Activated CD4-positive, CD25-positive, alpha-beta regulatory T cell treated with anti-CD3 and anti-CD28 coated beads, Interleukin-2, amount 50 U/mL, for 72 hours (primary cell): ENCODE results near the gene BCL11B.

Experiments
- DNase-seq: peaks from one replicate; pipeline ENCODE4 v3.0.0; 2021

The BCL11B gene

DNA sequence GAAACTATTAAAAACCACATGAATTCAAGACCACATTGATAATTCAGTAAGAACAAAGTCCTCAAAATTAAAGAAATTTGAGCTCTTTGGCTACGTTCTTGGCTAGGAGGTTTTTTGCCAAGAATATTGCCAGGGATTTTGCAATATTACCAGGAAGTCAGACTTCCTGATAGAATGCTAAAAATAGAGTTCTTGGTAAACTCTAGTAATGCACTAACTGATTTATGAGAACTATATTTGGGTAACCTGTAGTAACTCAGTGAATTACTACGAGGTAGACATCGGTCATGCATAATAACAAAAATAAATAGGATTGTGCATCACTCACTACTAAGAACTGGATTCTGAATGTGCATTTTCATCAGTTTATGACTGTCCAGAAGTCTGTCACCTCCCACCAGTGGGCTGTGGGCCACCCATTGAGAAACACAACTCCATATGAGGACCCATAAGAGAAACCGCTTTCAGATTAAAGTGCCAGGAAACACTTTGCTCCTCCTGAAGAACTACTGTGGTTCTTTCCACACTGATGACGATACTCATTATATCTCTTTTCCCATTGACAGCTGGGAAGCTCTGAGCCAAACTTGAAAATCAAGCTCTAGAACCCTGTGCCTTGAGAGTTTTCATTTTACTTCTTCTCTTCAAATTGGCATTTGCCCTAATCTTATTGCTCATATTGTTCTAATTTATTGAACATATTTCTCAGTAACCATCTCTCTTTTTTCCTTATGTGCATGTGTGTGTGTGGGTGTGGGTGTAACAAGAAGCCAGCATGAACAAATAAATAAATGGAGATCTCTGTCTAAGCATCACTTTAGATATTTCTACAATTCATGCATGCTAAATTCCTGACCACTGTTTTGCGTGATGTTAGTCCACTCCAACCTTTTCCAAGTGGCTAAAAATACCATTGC lies 116.6 kb downstream of the BCL11B start:
- no peak for DNase-seq

DNA sequence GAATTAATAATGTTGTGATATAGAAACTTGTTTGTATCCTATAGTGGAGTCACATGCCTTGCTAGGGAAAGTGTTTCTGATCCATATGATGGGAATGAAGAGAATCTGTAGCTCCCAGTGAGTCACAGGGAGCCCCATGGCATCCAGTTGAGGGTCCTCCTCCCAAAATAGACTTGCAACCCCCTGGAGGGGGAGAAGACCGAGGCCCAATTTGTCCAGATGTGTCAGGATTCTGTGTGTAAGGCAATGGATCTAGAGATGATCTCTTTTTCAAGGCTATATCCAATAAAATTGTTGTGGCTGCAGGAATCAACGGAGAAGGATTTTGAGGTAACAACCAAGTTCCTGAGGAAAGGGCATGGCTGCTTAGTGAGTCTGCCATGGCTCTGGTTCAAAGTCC lies 121.8 kb downstream of the BCL11B start:
- no peak for DNase-seq

DNA sequence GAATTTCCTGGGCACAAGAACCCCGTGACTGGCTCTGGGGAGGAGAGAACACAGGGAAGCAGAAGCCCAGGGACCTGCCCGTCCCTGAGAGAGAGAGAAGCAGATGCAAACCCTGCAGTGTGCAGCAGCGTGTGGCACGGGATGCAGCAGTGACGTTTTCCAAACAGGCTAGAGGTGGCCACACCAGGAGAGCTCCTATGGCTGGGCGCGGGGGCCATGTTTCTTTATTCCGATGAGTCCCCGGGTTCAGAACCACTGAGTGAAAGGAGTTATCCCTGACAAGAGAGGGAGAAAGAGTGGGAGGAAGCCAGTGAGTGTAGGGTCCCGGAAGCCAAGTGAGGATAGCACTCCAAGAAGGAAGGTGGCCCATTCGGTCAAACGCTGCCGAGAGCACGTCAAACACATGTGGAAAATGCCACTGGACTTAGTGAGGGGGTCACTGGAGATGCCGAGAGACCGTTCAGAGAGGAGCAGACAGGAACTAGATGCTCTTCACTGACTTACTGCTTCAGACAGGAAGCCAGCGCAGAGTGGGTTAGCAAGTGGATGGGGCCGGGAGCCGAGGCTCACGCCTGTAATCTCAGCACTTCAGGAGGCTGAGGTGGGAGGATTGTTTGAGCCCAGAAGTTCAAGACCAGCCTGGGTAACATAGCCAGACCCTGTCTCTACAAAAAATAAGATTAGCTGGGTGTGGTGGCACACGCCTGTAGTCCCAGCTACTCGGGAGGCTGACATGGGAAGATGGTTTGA lies 123.0 kb downstream of the BCL11B start:
- DNase-seq, result no peak

DNA sequence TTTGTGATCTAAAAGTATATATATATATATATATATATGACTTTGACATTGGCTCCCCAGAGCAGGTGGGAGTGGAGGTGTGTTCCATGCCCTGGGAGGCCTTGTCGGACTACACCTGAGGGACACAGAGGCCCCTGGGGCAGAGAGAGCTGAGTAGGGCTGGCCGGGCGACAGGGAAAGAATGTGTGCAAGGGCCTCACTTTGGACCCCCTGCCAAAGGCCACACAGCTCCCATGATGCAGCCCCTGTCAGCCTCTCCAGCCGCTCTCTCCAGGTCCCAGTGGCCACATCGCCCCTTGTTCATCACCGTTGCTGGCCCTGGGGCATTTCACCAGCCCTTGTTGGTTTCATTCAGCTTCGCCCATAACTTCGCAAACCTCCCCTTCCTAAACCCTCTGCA lies 123.9 kb downstream of the BCL11B start:
- DNase-seq, result no peak

DNA sequence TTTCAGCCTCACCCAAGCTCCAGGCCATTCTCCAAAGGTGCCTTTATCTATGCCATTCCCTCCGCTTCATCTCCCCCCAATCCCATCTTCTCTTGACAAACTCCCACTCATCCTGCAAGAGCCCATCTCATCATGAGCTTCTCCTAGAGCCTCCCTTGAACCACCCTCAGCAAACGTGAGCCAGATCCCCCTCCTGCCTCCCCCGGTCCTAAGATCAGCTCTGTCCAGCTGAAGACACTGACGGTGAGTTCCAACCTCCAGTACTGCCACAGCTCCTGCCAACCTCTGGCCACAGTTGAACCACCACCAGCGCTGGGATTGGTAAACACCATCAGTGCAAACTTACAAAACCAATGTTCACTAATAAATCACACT lies 124.6 kb downstream of the BCL11B start:
- no peak for DNase-seq

DNA sequence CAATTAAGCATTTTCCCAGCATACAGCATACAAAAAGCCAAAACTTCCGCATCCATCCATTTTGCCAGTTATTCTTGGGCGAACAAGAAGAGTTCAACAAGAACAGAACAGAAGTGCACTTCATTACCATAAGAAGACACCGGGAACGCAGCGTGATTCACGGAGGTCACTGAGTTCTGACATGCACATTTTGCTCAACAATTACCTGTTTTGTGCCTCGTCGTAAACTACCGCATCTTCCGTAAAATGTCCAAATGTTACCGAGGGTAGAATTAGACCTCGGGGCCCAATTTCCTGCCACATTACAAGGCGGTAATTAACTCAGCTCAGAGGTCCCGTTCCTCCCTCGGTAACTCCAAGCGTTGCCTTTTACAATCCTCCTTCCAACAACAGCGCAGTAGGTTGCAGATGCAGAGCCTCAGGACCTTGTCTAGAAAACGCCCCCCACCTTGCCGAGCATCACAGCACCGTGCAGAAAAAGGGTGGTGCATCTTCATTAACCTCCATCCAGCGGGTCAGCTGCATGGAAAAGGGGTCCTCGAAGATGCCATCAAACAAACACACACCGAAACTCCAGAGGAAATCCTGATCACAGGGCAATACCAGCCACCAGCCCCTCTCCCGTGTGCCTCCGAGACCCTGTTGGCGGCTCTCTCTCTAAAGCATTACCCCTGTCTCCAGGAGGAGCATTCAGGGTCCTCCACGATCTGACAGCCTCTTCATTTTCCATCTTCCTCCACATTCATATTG lies 125.2 kb downstream of the BCL11B start:
- no peak for DNase-seq

DNA sequence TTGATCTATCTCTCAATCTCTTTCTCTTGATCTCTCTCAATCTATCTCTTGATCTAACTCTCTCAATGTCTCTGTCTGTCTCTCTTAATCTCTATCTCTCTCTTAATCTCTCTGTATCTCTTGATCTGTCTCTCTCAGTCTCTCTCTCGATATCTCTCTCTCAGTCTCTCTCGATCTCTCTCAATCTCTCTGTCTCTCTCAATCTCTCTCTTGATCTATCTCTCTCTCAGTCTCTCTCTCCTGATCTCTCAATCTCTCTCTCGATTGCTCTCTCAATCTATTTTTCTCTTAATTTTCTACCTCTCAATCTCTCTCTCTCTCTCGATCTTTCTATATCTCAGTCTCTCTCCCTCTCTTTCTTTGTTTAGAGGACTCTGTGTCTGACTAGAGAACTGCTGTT lies 126.7 kb downstream of the BCL11B start:
- DNase-seq, result no peak

DNA sequence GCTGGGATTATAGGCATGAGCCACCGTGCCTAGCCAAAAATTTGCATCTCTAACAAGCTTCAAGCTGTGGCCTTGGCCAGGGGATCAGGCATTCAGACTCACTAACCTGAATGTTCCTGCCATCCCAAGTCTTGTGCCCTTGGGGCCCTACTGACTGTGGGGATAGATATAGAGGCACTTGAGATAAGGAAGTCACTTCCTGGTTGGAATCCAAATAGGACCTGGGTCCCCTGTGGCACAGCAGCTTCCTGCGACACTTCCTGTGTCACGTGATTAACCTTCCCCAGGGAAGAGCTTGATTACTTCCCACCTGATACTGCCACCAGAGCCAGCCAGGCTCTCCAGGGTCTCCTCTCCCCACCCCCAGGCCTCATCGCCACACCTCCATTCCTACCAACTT lies 128.2 kb downstream of the BCL11B start:
- no peak for DNase-seq

DNA sequence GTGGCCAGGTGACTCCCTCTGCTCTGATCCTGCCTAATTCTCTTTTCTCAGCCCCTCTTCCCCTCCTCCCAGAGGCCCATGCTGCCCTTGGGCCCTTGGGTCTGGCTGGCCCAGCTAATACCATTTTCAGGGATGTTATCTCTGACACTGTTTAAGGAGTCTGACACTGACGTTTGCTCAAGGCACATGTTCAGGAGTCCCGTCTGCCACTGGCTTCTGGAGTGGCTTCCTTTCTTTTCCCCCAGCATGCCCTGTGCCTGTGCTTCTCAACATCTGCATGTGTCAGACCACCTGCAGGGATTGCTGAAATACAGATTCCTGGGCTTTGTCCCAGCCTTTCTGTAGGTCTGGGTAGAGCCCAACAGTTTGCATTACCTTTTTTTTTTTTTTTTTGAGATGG lies 128.9 kb downstream of the BCL11B start:
- no peak for DNase-seq

DNA sequence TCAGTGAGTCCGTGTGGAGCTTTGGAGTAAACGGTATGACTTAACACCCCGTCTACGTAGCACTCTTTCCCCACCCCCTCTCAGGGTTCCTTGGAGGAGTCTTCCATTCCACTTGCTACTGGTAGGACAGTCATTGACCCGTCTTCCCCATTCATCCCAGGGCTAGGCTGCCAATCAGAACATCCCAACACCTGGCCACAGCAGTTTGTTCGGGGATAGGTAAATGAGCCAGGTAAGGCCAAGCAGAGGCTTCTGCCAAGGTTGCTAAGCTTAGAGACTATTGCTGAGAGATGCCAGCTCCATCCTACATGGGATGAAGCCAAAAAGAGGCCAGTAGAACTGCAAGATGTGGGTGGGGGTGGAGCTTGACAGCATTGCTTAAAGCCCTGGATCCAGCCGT lies 130.8 kb downstream of the BCL11B start:
- no peak for DNase-seq

DNA sequence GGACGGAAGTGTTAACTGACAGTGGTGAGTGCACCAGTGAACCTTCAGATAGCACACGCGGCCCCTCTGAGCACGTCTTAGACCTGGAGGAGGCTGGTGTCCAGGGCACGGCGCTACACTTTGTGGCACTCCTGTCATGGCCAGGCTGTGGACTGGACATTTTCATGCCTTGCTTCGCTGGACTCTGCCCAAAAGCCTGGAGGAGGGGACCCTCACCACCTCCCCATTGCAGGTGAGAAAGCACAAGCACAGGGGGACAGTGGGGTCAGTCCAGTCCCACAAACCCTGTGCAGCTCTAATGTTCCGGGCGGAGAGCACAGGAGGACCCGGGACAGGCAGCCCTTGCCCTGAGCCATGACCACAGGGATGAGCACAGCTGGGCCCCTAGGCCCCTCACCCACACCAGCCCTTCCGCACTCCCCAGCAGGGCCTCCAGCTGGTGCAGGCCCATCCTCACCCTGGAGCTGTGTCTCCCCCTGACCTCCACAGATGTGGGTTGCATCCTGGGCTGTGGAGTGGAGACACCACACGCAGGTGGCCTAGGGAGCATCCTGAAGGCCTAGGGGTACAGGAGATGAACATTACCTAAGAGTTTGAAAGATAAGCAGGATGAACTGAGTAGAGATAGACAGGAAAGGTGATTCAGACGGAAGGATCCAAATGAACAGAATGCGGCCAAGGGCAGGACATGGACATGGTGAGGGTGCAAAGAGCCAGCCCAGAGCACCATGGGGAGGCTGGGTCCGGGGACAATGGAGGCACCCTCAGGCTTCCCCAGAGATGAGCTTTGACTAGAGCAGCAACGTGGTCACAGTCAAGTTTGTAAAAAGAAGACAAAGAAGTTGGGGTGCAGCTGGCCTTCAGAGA lies 132.8 kb downstream of the BCL11B start:
- no peak for DNase-seq

DNA sequence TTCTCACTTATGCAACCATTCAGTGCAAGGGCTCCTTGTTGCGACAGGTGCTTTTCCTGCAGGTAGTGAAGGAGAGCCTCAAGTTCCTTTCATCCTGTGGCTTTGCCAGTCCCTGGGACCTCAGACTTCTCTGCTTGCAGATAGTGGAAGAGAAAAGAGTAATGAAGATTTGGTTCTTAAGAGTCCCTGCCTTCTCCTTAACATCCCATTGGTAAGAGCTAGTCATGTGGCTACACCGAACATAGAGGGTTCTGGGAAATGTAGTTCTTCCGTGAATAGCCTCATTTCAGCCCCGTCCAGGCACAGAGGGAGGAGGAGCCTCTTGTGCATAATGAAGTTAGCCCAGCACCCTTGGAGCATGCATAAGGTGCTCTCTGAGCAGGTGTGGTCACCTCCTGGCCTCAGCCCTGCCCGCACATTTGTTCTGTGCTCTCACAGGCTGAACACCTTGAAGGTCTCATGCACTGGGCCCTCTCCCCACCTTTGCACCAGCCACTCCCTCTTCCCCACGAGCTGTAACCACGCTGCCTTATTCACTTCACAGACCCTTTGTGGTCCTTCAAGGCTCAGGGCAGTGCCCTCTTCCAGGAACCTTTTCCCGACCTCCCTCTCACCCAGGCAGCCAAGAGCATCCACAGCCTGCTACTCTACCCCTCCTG lies 134.0 kb downstream of the BCL11B start:
- DNase-seq, result no peak

DNA sequence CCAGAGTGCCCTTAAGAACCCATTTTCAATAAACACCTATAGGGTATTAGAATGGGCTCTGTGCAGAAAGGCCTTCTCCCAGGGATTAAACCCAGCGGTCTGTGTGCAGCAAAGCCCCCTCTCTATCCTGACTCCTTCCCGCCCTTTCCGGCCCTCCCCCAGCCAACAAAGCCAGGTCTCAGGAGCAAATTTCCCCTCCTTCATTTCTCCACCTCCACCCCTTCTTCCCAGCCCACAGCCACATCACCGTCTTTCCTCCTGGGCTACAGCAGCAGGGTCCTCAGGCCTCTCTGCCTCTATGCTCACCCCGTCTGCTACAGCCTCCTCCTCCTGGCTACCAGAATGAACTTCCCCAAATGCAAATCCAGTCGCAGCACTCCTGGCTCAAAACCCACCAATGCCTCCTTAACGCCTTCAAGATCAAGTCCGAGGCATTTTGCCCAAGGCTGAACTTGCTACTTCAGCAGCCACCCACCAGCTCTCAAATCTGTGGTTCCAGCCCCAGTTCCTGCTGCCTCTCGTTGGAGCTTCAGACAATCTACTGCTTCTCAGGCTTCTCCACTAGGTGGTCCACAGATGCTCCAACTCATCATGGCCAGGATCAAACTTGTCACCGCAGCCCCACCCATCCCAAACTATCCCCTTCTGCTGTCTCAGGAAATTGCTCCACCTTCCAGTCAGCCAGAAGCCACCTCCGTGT lies 134.8 kb downstream of the BCL11B start:
- no peak for DNase-seq

DNA sequence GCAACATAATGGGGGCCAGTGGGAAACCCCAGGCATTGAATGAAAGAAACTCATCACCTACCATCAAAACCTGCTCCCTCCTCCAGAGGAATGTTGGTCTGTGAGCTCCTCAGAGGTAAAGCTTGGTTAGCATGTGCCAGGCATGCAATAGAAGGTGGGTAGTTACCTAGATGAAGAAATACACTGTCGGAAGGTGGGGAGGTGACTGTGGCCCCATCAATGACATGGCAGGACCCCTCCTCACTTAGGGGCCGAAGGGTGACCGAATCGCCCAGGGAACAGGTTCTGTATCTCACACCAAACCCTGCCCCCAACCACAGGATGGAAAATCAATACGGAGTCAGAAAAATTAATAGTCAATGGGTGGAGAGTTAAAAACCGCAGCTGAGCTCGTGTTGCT lies 135.6 kb downstream of the BCL11B start:
- DNase-seq, result no peak

DNA sequence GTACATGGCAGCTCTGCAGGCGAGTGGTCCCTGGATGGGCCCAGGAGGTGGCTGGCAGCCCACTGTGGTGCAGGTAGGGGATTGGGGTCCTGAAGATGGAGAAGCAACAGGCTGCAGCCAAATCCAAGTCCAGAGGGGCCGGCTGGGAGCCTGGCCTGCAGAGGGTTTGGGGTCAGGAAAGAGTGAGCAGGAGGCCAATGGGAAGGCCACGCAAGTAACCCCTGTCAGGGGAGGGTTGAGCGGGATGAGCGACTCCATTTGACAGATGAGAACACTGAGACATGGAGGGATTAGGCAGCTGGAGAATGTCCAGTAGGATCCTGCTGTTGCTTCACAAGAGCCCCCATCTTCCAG lies 136.0 kb downstream of the BCL11B start:
- DNase-seq, result no peak

DNA sequence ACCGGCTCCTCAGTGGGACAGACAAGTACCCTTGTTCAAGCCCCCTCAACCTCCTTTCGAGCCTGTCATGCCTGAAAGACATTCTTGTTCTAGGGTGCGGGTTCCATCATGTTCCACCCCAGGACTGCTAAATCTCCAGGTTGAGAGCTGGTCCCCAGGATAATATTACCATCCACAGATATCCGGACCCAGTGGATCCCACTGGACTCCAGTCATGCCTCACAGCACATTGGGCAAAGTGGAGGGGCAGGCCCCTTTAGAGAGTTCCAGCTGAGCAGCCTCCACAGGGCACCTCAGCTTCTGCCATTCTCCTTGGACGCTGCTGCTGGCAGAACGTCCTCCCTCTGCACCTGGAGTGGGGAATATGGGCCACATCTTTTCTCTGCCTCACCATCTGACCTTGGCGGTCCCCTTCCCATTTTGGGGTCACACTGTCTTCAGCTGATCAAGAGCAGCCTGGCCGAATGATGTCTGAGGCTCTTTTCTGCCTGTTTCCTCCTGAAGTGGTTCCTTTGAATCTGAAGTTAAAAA lies 137.4 kb downstream of the BCL11B start:
- no peak for DNase-seq

DNA sequence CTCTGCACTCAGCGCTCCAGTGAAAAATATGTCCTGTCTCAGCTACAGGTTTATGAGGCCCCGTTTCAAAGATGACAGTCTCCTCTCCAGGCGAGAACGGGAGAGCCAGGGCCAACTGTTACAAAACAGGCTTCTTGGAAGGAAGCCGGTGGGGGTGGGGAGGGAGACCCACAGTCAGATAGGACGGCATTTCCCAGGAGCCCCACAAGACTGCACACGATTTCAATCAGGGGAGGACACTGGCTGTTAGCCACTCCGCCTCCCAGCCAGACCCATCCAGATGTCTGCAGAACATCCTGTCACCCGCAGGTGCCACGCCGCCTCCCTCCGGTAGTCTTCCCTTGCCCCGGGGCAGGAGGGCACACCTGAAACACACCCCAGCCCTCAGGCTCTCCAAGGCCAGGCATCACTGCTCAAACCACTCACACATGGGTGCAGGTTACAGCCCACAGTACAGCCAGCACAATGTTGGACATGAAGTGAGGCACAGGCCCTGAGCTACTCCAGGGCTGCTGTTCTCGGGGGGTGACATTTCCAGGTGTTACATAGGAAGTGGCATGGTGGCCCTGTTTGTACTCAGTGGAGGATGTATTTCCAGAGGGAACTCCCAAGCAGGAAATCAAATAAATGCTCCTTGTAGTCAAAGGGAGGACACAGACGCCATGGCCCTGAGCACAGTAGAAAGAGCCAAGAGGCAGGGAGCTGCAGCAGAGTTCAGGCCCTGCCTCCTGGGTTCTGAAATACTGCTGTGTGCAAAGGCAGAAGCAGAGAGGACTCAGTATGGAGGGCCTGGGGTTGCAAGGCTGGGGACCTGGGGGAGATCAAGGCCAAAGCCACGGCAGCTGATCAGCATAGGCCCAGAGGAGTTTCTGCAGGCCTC lies 138.1 kb downstream of the BCL11B start:
- no peak for DNase-seq

DNA sequence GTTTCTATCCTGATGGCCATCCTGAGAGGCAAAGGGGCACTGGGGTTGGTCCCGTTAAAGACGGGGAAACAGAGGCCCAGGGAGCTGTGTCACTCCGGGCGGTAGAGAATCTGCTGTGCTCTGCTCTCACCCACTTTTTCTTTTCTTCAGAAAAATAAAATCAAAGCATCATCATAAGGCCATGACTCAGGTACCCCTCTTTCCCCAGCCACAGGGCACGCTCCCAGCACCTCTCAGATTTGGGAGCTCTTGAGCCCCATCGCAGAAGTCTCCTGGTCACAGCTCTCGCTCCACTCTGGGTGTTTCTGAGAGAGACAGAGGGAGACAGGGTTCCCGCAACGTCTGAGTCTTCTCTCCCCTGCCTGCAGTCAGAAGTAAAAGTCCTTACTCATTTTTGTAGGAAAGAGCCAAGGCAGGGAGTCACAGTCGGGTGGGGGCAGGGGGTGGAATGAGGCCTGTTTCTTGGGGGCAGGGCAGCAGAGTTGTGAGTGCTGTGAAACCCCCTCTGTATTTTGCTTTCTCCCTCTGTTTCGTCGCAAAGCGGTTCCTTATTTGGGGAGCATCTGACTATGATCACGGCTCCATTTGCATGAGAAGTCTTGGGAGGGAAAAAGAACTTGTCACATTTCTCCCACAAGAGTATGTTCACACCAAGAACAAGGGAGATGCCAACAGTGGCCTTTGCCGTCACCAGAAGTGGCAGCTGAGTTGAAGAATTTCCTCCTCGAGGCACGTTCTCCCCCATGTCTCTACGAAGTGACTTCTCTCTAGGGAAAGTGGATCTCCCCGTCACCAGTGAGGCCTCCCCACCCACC lies 139.0 kb downstream of the BCL11B start:
- no peak for DNase-seq

DNA sequence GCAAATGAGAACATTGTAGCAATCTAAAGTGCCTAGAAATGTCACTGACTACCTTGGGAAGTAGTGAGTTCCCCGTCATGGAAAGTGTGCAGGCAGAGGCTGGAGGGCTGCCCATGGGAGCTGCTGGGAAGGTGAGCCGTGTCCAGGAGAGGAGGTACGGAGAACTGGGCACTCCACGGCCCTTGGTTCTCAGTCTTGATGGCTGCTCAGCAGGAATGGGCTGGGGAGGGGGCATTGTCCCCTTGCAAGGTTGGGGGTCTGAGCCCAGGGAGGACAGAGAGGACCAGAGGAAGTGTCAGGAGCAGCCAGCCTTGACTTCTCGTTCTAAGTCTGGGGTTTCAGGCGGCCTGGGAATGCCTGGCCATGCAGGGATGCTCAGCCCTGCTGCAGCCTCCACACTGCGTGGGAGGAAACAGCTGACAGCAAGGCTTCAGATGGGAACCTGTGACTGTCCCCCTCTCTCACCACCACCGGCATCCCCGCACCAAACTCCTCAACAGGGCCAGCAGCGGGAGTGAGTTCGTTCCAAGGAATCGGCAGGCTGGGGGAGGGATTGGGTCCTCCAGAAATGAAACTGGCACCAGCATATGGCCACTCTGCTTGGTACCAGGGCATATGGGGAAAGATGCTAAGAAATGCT lies 140.2 kb downstream of the BCL11B start:
- no peak for DNase-seq
